Measurements from ENCODE around the gene LASP1NB.
"Not testable (repeated sequence)": the region's sequence is repeated elsewhere in the genome, so short reads cannot be mapped to it uniquely, and the experiment has no call there.

The LASP1NB gene

DNA sequence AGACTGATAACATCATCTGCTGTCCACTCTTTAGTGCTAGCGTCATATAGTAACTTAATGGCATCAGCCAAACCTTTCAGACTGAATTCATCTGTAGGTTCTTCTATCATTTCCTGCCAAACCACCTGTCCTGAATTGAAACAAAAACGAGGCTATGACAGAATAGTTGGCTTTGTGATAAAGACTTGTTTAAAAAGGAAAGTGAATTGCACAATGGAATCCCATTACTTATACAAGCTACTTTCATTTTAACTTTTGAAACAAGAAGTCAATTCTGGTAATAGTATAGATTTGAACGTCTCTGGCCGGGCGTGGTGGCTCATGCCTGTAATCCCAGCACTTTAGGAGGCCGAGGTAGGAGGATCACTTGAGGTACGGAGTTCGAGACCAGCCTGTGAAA is 18.2 kb downstream of the LASP1NB start:
- H2AFZ ChIP-seq (ENCODE audit: low read length), result no peak overlapping the region
- H3K27me3 ChIP-seq (ENCODE audit: insufficient read depth, low read length, poor library complexity, severe bottlenecking), result no peaks in the 10 kb centered on the region
- no peaks in the 10 kb centered on the region for H3K36me3 ChIP-seq (ENCODE audit: insufficient read depth, low read length)
- TF ChIP-seq, protein P1, sequence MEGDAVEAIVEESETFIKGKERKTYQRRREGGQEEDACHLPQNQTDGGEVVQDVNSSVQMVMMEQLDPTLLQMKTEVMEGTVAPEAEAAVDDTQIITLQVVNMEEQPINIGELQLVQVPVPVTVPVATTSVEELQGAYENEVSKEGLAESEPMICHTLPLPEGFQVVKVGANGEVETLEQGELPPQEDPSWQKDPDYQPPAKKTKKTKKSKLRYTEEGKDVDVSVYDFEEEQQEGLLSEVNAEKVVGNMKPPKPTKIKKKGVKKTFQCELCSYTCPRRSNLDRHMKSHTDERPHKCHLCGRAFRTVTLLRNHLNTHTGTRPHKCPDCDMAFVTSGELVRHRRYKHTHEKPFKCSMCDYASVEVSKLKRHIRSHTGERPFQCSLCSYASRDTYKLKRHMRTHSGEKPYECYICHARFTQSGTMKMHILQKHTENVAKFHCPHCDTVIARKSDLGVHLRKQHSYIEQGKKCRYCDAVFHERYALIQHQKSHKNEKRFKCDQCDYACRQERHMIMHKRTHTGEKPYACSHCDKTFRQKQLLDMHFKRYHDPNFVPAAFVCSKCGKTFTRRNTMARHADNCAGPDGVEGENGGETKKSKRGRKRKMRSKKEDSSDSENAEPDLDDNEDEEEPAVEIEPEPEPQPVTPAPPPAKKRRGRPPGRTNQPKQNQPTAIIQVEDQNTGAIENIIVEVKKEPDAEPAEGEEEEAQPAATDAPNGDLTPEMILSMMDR (conservative IDR thresholded peaks at IDR 0.05; ENCODE audit: low read length), result no peak
- TF ChIP-seq EZH2phosphoT487 (IDR thresholded peaks at IDR 0.05; ENCODE audit: borderline replicate concordance), result no peak
- H3K9me2 ChIP-seq (replicated peaks; ENCODE audit: low read depth, low read length), result no peaks in the 10 kb centered on the region
- H3K4me3 ChIP-seq (ENCODE audit: low read length, poor library complexity, severe bottlenecking), result no peak overlapping the region
- H3K4me2 ChIP-seq (ENCODE audit: low read depth, low read length, poor library complexity, severe bottlenecking), result no peak overlapping the region
- no peaks in the 10 kb centered on the region for H3K4me1 ChIP-seq (ENCODE audit: insufficient read depth, low read length, poor library complexity, severe bottlenecking)
- H4K20me1 ChIP-seq (ENCODE audit: insufficient read depth, low read length, poor library complexity, severe bottlenecking), result no peaks in the 10 kb centered on the region
- no peaks in the 10 kb centered on the region for H3K9me3 ChIP-seq (ENCODE audit: insufficient read depth, low read depth, low read length)
- no peaks in the 10 kb centered on the region for H3K79me2 ChIP-seq (ENCODE audit: insufficient read depth, low read length)
- H3K9ac ChIP-seq (ENCODE audit: low read depth, low read length, poor library complexity, severe bottlenecking), result no peak overlapping the region
- no peaks in the 10 kb centered on the region for H3F3A ChIP-seq (ENCODE audit: low read depth)

DNA sequence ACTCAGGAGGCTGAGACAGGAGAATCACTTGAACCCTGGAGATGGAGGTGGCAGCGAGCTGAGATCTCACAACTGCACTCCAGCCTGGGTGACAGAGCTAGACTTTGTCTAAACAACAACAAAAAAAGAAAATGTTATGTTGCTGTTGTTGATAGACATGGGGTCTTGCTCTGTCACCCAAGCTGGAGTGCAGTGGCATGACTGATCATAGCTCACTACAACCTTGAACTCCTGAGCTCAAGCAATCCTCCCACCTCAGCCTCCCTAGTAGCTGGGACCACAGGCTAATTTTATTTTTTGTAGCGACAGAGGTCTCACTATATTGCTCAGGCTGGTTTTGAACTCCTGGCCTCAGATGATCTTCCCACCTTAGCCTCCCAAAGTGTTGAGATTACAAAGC is 21.8 kb downstream of the LASP1NB start:
- Histone ChIP-seq H3K9me3 (ENCODE audit: insufficient read depth, low read depth, low read length) (no peaks in the 10 kb centered on the region), H3K9ac (ENCODE audit: low read depth, low read length, poor library complexity, severe bottlenecking) (no peak overlapping the region), H3K79me2 (ENCODE audit: insufficient read depth, low read length) (no peaks in the 10 kb centered on the region), H3K9me2 (replicated peaks; ENCODE audit: low read depth, low read length) (no peaks in the 10 kb centered on the region), H3K4me3 (ENCODE audit: low read length, poor library complexity, severe bottlenecking) (no peak overlapping the region), H3K4me2 (ENCODE audit: low read depth, low read length, poor library complexity, severe bottlenecking) (no peak overlapping the region), H3K4me1 (ENCODE audit: insufficient read depth, low read length, poor library complexity, severe bottlenecking) (no peaks in the 10 kb centered on the region), H3K27me3 (ENCODE audit: insufficient read depth, low read length, poor library complexity, severe bottlenecking) (no peaks in the 10 kb centered on the region), H3F3A (ENCODE audit: low read depth) (no peaks in the 10 kb centered on the region), H2AFZ (ENCODE audit: low read length) (no peak overlapping the region), H3K36me3 (ENCODE audit: insufficient read depth, low read length) (no peaks in the 10 kb centered on the region), H4K20me1 (ENCODE audit: insufficient read depth, low read length, poor library complexity, severe bottlenecking) (no peaks in the 10 kb centered on the region)
- TF ChIP-seq, protein P1 (conservative IDR thresholded peaks at IDR 0.05; ENCODE audit: low read length), result no peak
- TF ChIP-seq EZH2phosphoT487 (IDR thresholded peaks at IDR 0.05; ENCODE audit: borderline replicate concordance), result no peak

DNA sequence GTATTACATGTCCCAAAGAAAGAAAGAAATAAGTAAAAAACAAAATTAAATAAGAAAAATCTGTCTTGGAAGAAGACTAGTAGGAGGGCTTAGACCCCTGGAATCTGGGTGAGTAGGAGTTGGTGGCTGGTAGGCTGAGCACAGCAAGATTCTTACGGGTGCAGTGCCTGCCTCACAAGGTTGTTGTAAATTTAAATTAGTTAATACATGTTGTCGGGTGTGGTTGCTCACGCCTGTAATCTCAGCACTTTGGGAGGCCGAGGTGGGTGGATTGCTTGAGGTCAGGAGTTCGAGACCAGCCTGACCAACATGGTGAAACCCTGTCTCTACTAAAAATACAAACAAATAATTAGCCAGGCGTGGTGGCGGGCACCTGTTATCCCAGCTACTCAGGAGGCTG is 28.4 kb downstream of the LASP1NB start:
- H3K9me2 ChIP-seq (replicated peaks; ENCODE audit: low read depth, low read length); H3K9ac ChIP-seq (ENCODE audit: low read depth, low read length, poor library complexity, severe bottlenecking); H3K4me3 ChIP-seq (ENCODE audit: low read length, poor library complexity, severe bottlenecking); H3K4me2 ChIP-seq (ENCODE audit: low read depth, low read length, poor library complexity, severe bottlenecking); H3K9me3 ChIP-seq (ENCODE audit: insufficient read depth, low read depth, low read length); H2AFZ ChIP-seq (ENCODE audit: low read length); H4K20me1 ChIP-seq (ENCODE audit: insufficient read depth, low read length, poor library complexity, severe bottlenecking); H3F3A ChIP-seq (ENCODE audit: low read depth); H3K79me2 ChIP-seq (ENCODE audit: insufficient read depth, low read length); H3K27me3 ChIP-seq (ENCODE audit: insufficient read depth, low read length, poor library complexity, severe bottlenecking); H3K4me1 ChIP-seq (ENCODE audit: insufficient read depth, low read length, poor library complexity, severe bottlenecking); H3K36me3 ChIP-seq (ENCODE audit: insufficient read depth, low read length): not testable (repeated sequence)

DNA sequence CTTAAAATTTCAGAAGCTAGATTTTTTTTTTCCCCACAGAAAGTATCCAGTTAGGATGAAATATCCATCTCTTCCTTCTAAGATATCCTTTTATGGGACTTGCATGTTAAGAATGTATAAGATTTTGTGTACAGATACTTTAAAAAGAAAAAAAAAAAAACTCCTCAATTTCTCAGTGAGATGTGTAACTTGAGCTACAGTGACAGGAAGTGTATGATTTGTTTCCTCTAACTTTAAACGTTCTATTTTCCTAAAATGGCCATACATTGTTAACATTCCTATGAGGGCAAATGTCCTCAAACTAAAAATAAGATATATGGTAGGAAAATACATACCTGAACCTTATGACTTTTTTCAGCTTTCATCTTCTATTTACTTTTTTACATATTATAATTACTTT is 32.9 kb downstream of the LASP1NB start:
- TF ChIP-seq, protein P1 (conservative IDR thresholded peaks at IDR 0.05; ENCODE audit: low read length), result no peak
- H3F3A ChIP-seq (ENCODE audit: low read depth), result no peaks in the 10 kb centered on the region
- no peaks in the 10 kb centered on the region for H3K36me3 ChIP-seq (ENCODE audit: insufficient read depth, low read length)
- H3K9ac ChIP-seq (ENCODE audit: low read depth, low read length, poor library complexity, severe bottlenecking), result no peak overlapping the region
- no peaks in the 10 kb centered on the region for H3K79me2 ChIP-seq (ENCODE audit: insufficient read depth, low read length)
- H3K27me3 ChIP-seq (ENCODE audit: insufficient read depth, low read length, poor library complexity, severe bottlenecking), result no peaks in the 10 kb centered on the region
- peaks cover 24% of the 10 kb centered on the region for H3K4me1 ChIP-seq (ENCODE audit: insufficient read depth, low read length, poor library complexity, severe bottlenecking)
- H4K20me1 ChIP-seq (ENCODE audit: insufficient read depth, low read length, poor library complexity, severe bottlenecking), result no peaks in the 10 kb centered on the region
- no peaks in the 10 kb centered on the region for H3K9me3 ChIP-seq (ENCODE audit: insufficient read depth, low read depth, low read length)
- H3K9me2 ChIP-seq (replicated peaks; ENCODE audit: low read depth, low read length), result no peaks in the 10 kb centered on the region
- H3K4me2 ChIP-seq (ENCODE audit: low read depth, low read length, poor library complexity, severe bottlenecking), result peak overlapping the region; percentile 64
- H3K4me3 ChIP-seq (ENCODE audit: low read length, poor library complexity, severe bottlenecking), result peak overlapping the region; percentile 31
- H2AFZ ChIP-seq (ENCODE audit: low read length), result peak overlapping the region; percentile 41; the same call in 1 of the 2 replicates

All from Loucy (cell line).